ENCODE results near the gene GLRX5. TPM values are rescaled to one million over a fixed set of nuclear protein-coding genes. Genes with fewer than 3 reads are reported as not detected.

The GLRX5 gene
- total RNA-seq, 1 experiment from 2014 or later: 72.8 TPM

DNA sequence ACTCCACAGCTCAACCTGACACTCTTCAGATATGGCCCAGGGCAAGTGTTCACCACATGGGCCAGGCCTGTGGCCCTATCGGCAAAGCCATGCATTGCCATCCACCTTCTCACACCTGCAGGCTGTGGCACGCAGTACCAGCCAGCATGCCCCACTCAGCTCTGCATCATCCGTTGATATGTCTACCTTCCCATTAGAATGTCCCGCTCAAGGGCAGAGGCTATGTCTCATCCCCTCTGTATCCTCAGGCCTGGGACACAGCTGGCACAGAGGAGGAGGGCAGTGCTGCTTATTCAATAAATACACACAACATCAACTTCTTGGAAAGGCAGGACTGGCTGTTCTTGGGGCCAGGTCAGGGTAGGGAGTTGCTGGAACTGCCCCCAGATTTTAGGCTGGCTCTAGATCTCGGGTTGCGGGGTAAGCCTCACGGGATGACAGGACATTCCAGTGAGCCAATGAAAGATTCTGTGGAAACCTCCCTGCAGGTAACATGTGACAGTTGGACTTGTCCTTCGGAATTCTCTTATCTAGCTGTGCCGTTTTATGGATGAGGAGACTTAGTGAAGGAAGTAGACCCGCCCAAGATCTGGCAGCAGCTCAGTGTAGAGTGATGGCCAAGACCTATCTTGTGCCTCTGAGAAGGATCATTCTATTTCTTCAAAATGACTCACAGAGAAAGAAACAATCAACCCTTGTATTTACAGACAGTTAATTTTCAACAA lies 44.0 kb upstream of the GLRX5 start:
- no peaks in the 10 kb centered on the region for H3K4me1 Mint-ChIP-seq
- TF ChIP-seq, protein P1, sequence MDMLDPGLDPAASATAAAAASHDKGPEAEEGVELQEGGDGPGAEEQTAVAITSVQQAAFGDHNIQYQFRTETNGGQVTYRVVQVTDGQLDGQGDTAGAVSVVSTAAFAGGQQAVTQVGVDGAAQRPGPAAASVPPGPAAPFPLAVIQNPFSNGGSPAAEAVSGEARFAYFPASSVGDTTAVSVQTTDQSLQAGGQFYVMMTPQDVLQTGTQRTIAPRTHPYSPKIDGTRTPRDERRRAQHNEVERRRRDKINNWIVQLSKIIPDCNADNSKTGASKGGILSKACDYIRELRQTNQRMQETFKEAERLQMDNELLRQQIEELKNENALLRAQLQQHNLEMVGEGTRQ (CRISPR knock-in tag; IDR thresholded peaks at IDR 0.05): no peak
- no peak for TF ChIP-seq STAT6 (CRISPR knock-in tag; conservative IDR thresholded peaks at IDR 0.05; ENCODE audit: low read depth)
- TF ChIP-seq, protein P2, sequence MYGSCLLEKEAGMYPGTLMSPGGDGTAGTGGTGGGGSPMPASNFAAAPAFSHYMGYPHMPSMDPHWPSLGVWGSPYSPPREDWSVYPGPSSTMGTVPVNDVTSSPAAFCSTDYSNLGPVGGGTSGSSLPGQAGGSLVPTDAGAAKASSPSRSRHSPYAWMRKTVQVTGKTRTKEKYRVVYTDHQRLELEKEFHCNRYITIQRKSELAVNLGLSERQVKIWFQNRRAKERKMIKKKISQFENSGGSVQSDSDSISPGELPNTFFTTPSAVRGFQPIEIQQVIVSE (CRISPR knock-in tag; IDR thresholded peaks at IDR 0.05; ENCODE audit: borderline replicate concordance): no peak
- TF ChIP-seq, protein P3, sequence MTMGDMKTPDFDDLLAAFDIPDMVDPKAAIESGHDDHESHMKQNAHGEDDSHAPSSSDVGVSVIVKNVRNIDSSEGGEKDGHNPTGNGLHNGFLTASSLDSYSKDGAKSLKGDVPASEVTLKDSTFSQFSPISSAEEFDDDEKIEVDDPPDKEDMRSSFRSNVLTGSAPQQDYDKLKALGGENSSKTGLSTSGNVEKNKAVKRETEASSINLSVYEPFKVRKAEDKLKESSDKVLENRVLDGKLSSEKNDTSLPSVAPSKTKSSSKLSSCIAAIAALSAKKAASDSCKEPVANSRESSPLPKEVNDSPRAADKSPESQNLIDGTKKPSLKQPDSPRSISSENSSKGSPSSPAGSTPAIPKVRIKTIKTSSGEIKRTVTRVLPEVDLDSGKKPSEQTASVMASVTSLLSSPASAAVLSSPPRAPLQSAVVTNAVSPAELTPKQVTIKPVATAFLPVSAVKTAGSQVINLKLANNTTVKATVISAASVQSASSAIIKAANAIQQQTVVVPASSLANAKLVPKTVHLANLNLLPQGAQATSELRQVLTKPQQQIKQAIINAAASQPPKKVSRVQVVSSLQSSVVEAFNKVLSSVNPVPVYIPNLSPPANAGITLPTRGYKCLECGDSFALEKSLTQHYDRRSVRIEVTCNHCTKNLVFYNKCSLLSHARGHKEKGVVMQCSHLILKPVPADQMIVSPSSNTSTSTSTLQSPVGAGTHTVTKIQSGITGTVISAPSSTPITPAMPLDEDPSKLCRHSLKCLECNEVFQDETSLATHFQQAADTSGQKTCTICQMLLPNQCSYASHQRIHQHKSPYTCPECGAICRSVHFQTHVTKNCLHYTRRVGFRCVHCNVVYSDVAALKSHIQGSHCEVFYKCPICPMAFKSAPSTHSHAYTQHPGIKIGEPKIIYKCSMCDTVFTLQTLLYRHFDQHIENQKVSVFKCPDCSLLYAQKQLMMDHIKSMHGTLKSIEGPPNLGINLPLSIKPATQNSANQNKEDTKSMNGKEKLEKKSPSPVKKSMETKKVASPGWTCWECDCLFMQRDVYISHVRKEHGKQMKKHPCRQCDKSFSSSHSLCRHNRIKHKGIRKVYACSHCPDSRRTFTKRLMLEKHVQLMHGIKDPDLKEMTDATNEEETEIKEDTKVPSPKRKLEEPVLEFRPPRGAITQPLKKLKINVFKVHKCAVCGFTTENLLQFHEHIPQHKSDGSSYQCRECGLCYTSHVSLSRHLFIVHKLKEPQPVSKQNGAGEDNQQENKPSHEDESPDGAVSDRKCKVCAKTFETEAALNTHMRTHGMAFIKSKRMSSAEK (CRISPR knock-in tag; IDR thresholded peaks at IDR 0.05; ENCODE audit: borderline replicate concordance): no peak
- TF ChIP-seq TEAD1 (CRISPR knock-in tag; IDR thresholded peaks at IDR 0.05): no peak
- TF ChIP-seq E2F5 (CRISPR knock-in tag; IDR thresholded peaks at IDR 0.05): no peak
- no peak for TF ChIP-seq SOX15 (CRISPR knock-in tag; IDR thresholded peaks at IDR 0.05)
- TF ChIP-seq E2F1 (CRISPR knock-in tag; IDR thresholded peaks at IDR 0.05): no peak
- no peak for TF ChIP-seq ZNF317 (CRISPR knock-in tag; IDR thresholded peaks at IDR 0.05; ENCODE audit: borderline replicate concordance, low read depth)
- TF ChIP-seq PRRX2 (CRISPR knock-in tag; IDR thresholded peaks at IDR 0.05): no peak
- TF ChIP-seq ELF4 (CRISPR knock-in tag; IDR thresholded peaks at IDR 0.05; ENCODE audit: low read depth): no peak
- H3K4me3 Mint-ChIP-seq: no peak overlapping the region
- no peaks in the 10 kb centered on the region for H3K27me3 Mint-ChIP-seq (ENCODE audit: low read depth)
- ATAC-seq (no peak), DNase-seq (ENCODE audit: low spot score) (no peak)
- ChIA-PET CTCF (interaction anchor here (1.4 kb wide), 1 partner anchor 37 kb away, joined by 3 read pairs; no protein-coding TSS in a partner anchor), POLR2A (no interaction called here)
- H3K36me3 Mint-ChIP-seq: no peaks in the 10 kb centered on the region
- no peak overlapping the region for H3K27ac Mint-ChIP-seq
- H3K9me3 Mint-ChIP-seq: peaks cover 9% of the 10 kb centered on the region

GRCh38 chr14:95491936-95492608 lies 42.8 kb upstream of the GLRX5 start:
- ATAC-seq (no peak), DNase-seq (ENCODE audit: low spot score) (no peak)
- CTCF ChIA-PET: interaction anchor here (2.2 kb wide), 1 partner anchor 40 kb away, joined by 6 read pairs; no protein-coding TSS in a partner anchor
- H3K27ac Mint-ChIP-seq: no peak overlapping the region
- no peaks in the 10 kb centered on the region for H3K4me1 Mint-ChIP-seq
- TF ChIP-seq, protein P4, sequence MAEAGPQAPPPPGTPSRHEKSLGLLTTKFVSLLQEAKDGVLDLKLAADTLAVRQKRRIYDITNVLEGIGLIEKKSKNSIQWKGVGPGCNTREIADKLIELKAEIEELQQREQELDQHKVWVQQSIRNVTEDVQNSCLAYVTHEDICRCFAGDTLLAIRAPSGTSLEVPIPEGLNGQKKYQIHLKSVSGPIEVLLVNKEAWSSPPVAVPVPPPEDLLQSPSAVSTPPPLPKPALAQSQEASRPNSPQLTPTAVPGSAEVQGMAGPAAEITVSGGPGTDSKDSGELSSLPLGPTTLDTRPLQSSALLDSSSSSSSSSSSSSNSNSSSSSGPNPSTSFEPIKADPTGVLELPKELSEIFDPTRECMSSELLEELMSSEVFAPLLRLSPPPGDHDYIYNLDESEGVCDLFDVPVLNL (CRISPR knock-in tag; IDR thresholded peaks at IDR 0.05; ENCODE audit: borderline replicate concordance, low read depth): no peak
- TF ChIP-seq NFYB (CRISPR knock-in tag; conservative IDR thresholded peaks at IDR 0.05; ENCODE audit: low read depth): no peak
- H3K4me3 Mint-ChIP-seq: no peak overlapping the region
- no peaks in the 10 kb centered on the region for H3K36me3 Mint-ChIP-seq
- POLR2A ChIA-PET: no interaction called here
- H3K9me3 Mint-ChIP-seq: peaks cover 9% of the 10 kb centered on the region
- H3K27me3 Mint-ChIP-seq (ENCODE audit: low read depth): no peaks in the 10 kb centered on the region

Measured in WTC11 (cell line).